ENCODE data around the gene FAM47A. TPM values are rescaled to one million over a fixed set of nuclear protein-coding genes. Genes with fewer than 3 reads are reported as not detected.

FAM47A gene
- total RNA-seq, result not detected

DNA sequence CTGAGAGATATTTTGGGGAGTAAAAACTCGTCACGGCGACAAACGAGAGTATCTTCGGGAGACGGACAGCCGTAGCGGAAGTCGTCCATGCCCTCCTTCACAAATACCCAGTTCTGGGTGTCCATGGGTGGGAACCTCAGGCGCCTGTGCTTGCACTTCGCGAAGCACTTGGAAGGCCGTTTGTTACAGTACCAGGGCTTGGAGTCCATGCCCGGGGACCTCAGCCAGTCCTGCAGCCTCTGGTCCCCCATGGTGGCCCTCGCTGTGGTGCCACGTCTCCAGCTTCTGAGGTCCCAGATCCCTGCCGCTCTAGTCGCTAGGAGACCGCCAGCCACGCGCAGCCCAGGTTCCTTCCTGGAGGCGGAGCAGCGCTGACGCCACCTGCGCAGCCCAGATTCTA, at the start of gene FAM47A:
Gene FAM47A (minus strand): TSS at position 287 of the 400 bp plus-strand sequence. CDS start 36 bp downstream, at position 251.
- Mint-ChIP-seq H3K36me3 (no peaks in the 10 kb centered on the region), H3K4me1 (no peaks in the 10 kb centered on the region), H3K9me3 (no peaks in the 10 kb centered on the region), H3K27ac (no peak within 1 kb of the TSS), H3K27me3 (no peaks in the 10 kb centered on the region), H3K4me3 (no peak within 1 kb of the TSS)
- POLR2A ChIA-PET, result no interaction called here
- DNase-seq (no peak), ATAC-seq (ENCODE audit: low read depth) (no peak)

- ATAC-seq (ENCODE audit: low read depth) (no peak), DNase-seq (no peak)
- Mint-ChIP-seq H3K27me3 (no peaks in the 10 kb centered on the region), H3K9me3 (no peaks in the 10 kb centered on the region), H3K36me3 (no peaks in the 10 kb centered on the region), H3K4me3 (no peak overlapping the region), H3K27ac (no peak overlapping the region), H3K4me1 (no peaks in the 10 kb centered on the region)
- POLR2A ChIA-PET, result no interaction called here
Measured at GRCh38 chrX:34147345-34147744, 15.2 kb upstream of the FAM47A start.

DNA sequence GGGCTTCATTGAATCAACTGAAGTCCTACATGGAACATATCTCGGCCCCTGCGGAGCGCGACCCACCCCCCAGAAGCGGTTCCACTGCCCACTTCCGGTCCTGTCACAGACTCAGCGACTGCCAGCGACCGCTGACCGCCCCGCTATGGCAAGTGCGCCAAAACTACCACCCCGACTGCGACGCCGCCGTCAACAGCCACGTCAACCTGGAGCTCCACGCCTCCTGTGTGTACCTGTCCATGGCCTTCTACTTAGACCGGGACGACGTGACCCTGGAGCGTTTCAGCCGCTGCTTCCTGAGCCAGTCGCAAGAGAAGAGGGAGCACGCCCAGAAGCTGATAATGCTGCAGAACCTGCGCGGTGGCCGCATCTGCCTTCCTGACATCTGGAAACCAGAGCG, 14.8 kb upstream of the FAM47A start:
- POLR2A ChIA-PET, result no interaction called here
- Mint-ChIP-seq H3K27ac (no peak overlapping the region), H3K27me3 (no peaks in the 10 kb centered on the region), H3K36me3 (no peaks in the 10 kb centered on the region), H3K9me3 (no peaks in the 10 kb centered on the region), H3K4me3 (no peak overlapping the region), H3K4me1 (no peaks in the 10 kb centered on the region)
- no peak for DNase-seq
- no peak for ATAC-seq (ENCODE audit: low read depth)

GRCh38 chrX:34144246-34144645, 12.1 kb upstream of the FAM47A start:
- H3K36me3 Mint-ChIP-seq, result no peaks in the 10 kb centered on the region
- H3K9me3 Mint-ChIP-seq, result no peaks in the 10 kb centered on the region
- no peak for ATAC-seq (ENCODE audit: low read depth)
- no peak for DNase-seq
- no peaks in the 10 kb centered on the region for H3K4me1 Mint-ChIP-seq
- H3K27ac Mint-ChIP-seq, result no peak overlapping the region
- no peaks in the 10 kb centered on the region for H3K27me3 Mint-ChIP-seq
- no peak overlapping the region for H3K4me3 Mint-ChIP-seq
- POLR2A ChIA-PET, result no interaction called here

DNA sequence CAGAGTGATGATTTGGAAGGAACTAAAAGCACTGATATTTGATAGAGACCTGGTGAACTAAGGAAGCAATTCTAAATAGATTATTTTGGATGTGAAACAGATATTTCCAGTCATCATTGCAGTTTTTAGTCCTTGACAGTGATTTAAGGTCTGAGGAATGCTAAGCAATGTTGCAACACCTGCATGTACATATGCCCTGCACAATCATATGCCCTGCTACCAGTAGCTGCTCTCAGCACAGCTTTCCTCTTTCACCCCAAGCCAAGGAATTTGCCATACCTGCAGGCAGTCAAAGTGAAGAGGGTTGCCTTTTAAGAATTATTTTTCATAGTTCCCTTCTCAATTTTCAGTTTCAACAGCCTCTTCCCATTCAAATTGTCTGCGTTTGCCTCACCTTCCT, 8.7 kb upstream of the FAM47A start:
- Mint-ChIP-seq H3K4me1 (no peaks in the 10 kb centered on the region), H3K4me3 (no peak overlapping the region), H3K9me3 (no peaks in the 10 kb centered on the region), H3K27me3 (no peaks in the 10 kb centered on the region), H3K36me3 (no peaks in the 10 kb centered on the region), H3K27ac (no peak overlapping the region)
- no peak for DNase-seq
- POLR2A ChIA-PET, result no interaction called here
- no peak for ATAC-seq (ENCODE audit: low read depth)

DNA sequence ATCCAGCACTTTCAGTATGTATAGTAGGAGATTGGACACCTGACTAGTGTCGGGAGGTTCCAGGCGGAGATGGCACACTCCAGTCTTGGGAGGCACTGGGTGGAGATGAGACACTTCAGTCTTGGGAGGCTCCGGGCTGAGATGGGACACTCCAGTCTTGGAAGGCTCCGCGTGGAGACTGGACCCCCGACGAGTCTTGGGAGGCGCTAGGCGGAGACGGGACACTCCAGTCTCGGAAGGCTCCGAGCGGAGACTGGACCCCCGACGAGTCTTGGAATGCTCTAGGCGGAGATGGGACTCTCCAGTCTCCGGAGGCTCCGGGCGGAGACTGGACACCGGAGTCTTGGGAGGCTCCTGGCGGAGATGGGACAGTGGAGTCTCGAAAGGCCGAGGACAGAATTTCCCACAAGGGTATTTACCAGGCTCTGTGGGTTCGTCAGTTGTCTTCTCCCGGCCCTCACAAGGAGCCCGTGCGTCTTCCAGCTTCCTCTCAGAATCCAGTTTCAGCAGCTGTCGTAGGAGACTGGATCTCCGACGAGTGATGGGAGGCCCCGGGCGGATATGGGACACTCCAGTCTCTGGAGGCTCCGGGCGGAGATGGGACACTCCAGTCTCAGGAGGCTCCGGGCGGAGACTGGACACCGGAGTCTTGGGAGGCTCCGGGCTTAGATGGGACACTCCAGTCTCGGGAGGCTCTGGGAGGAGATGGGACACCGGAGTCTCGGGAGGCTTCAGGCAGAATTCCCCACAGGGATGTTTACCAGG, 952 bp downstream of the FAM47A start:
- Mint-ChIP-seq H3K4me3 (no peak overlapping the region), H3K27me3 (no peaks in the 10 kb centered on the region), H3K36me3 (no peaks in the 10 kb centered on the region), H3K9me3 (no peaks in the 10 kb centered on the region), H3K27ac (no peak overlapping the region), H3K4me1 (no peaks in the 10 kb centered on the region)
- POLR2A ChIA-PET, result no interaction called here
- DNase-seq, result no peak
- ATAC-seq (ENCODE audit: low read depth), result no peak

- Mint-ChIP-seq H3K9me3 (no peaks in the 10 kb centered on the region), H3K4me1 (no peaks in the 10 kb centered on the region), H3K36me3 (no peaks in the 10 kb centered on the region), H3K27ac (no peak overlapping the region), H3K4me3 (no peak overlapping the region), H3K27me3 (no peaks in the 10 kb centered on the region)
- POLR2A ChIA-PET, result no interaction called here
- ATAC-seq (ENCODE audit: low read depth), result no peak
- no peak for DNase-seq
Measured at GRCh38 chrX:34130501-34130900, 1.6 kb downstream of the FAM47A start.

- no peaks in the 10 kb centered on the region for H3K9me3 Mint-ChIP-seq
- ATAC-seq (ENCODE audit: low read depth) (no peak), DNase-seq (no peak)
- no peak overlapping the region for H3K27ac Mint-ChIP-seq
- no peaks in the 10 kb centered on the region for H3K27me3 Mint-ChIP-seq
- H3K4me3 Mint-ChIP-seq, result no peak overlapping the region
- no peaks in the 10 kb centered on the region for H3K36me3 Mint-ChIP-seq
- H3K4me1 Mint-ChIP-seq, result no peaks in the 10 kb centered on the region
- POLR2A ChIA-PET, result no interaction called here
Measured at GRCh38 chrX:34126011-34126410, 6.1 kb downstream of the FAM47A start.

- POLR2A ChIA-PET, result no interaction called here
- DNase-seq (no peak), ATAC-seq (ENCODE audit: low read depth) (no peak)
- H3K36me3 Mint-ChIP-seq, result no peaks in the 10 kb centered on the region
- H3K4me3 Mint-ChIP-seq, result no peak overlapping the region
- H3K4me1 Mint-ChIP-seq, result no peaks in the 10 kb centered on the region
- H3K27me3 Mint-ChIP-seq, result no peaks in the 10 kb centered on the region
- H3K27ac Mint-ChIP-seq, result no peak overlapping the region
- H3K9me3 Mint-ChIP-seq, result no peaks in the 10 kb centered on the region
Measured at GRCh38 chrX:34119122-34119521, 13.0 kb downstream of the FAM47A start.

DNA sequence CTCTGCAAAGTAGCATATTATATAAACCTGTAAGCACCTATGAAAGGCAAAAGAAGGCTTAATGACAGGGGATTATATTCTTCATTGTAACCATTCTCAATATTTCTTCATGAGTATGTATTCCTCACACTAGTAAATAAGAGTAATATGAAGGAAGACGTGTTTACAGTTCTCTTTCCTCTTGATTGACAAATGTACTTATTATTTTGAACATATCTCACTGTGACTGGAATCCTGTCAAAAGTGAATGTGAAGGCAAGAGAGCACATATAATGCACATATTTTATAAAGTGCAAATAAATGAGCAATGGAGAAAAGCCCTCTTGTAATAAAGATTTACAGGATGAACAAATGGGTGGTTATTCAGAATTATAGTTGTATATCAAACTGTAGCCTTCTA, 19.7 kb downstream of the FAM47A start:
- H3K36me3 Mint-ChIP-seq, result no peaks in the 10 kb centered on the region
- no peaks in the 10 kb centered on the region for H3K4me1 Mint-ChIP-seq
- H3K27ac Mint-ChIP-seq, result no peak overlapping the region
- H3K9me3 Mint-ChIP-seq, result no peaks in the 10 kb centered on the region
- H3K27me3 Mint-ChIP-seq, result no peaks in the 10 kb centered on the region
- POLR2A ChIA-PET, result no interaction called here
- ATAC-seq (ENCODE audit: low read depth) (no peak), DNase-seq (no peak)
- no peak overlapping the region for H3K4me3 Mint-ChIP-seq

All from activated naive CD8-positive, alpha-beta T cell treated with anti-CD3 and anti-CD28 coated beads, Interleukin-2, amount 10 ng/mL, durations not matched to agents 7 days and 5 days (primary cell).